ENCODE results near the gene PKDREJ. TPM values are rescaled to one million over a fixed set of nuclear protein-coding genes. Genes with fewer than 3 reads are reported as not detected.

Gene PKDREJ
- total RNA-seq, 1 experiment from 2014 or later = not detected

GRCh38 chr22:46292732-46293131, 29.6 kb upstream of the PKDREJ start:
- no peak for DNase-seq (ENCODE audit: low read depth, low spot score)

GRCh38 chr22:46292173-46292572, 29.0 kb upstream of the PKDREJ start:
- in situ Hi-C loops (cut with HindIII; ENCODE audit: low pct_unique_long_range_greater_than_20kb, low sequenced_read_pairs) = no loop called here
- DNase-seq (ENCODE audit: low read depth, low spot score) = no peak

More at GRCh38 chr22:46292732-46293131, 29.6 kb upstream of the PKDREJ start:
- in situ Hi-C loops (cut with HindIII; ENCODE audit: low pct_unique_long_range_greater_than_20kb, low sequenced_read_pairs) = no loop called here

- DNase-seq (ENCODE audit: low read depth, low spot score) = no peak
- in situ Hi-C loops (cut with HindIII; ENCODE audit: low pct_unique_long_range_greater_than_20kb, low sequenced_read_pairs) = no loop called here
Observed at GRCh38 chr22:46290843-46291785, 28.0 kb upstream of the PKDREJ start.

GRCh38 chr22:46290121-46290842, 27.1 kb upstream of the PKDREJ start:
- DNase-seq (ENCODE audit: low read depth, low spot score) = no peak
- in situ Hi-C loops (cut with HindIII; ENCODE audit: low pct_unique_long_range_greater_than_20kb, low sequenced_read_pairs) = no loop called here

- no peak for DNase-seq (ENCODE audit: low read depth, low spot score)
- in situ Hi-C loops (cut with HindIII; ENCODE audit: low pct_unique_long_range_greater_than_20kb, low sequenced_read_pairs) = no loop called here
Observed at GRCh38 chr22:46289244-46289891, 26.2 kb upstream of the PKDREJ start.

- in situ Hi-C loops (cut with HindIII; ENCODE audit: low pct_unique_long_range_greater_than_20kb, low sequenced_read_pairs) = no loop called here
- no peak for DNase-seq (ENCODE audit: low read depth, low spot score)
Observed at GRCh38 chr22:46288846-46289243, 25.7 kb upstream of the PKDREJ start.

- no peak for DNase-seq (ENCODE audit: low read depth, low spot score)
- in situ Hi-C loops (cut with HindIII; ENCODE audit: low pct_unique_long_range_greater_than_20kb, low sequenced_read_pairs) = no loop called here
Observed at GRCh38 chr22:46287873-46288751, 25.0 kb upstream of the PKDREJ start.

- in situ Hi-C loops (cut with HindIII; ENCODE audit: low pct_unique_long_range_greater_than_20kb, low sequenced_read_pairs) = no loop called here
- DNase-seq (ENCODE audit: low read depth, low spot score) = no peak
Observed at GRCh38 chr22:46286941-46287872, 24.1 kb upstream of the PKDREJ start.

- in situ Hi-C loops (cut with HindIII; ENCODE audit: low pct_unique_long_range_greater_than_20kb, low sequenced_read_pairs) = no loop called here
Observed at GRCh38 chr22:46286006-46286405, 22.9 kb upstream of the PKDREJ start.

GRCh38 chr22:46281866-46282678, 18.9 kb upstream of the PKDREJ start:
- in situ Hi-C loops (cut with HindIII; ENCODE audit: low pct_unique_long_range_greater_than_20kb, low sequenced_read_pairs) = no loop called here
- DNase-seq (ENCODE audit: low read depth, low spot score) = no peak

More at GRCh38 chr22:46286006-46286405, 22.9 kb upstream of the PKDREJ start:
- DNase-seq (ENCODE audit: low read depth, low spot score) = no peak

GRCh38 chr22:46280999-46281623, 18.0 kb upstream of the PKDREJ start:
- no peak for DNase-seq (ENCODE audit: low read depth, low spot score)
- in situ Hi-C loops (cut with HindIII; ENCODE audit: low pct_unique_long_range_greater_than_20kb, low sequenced_read_pairs) = no loop called here

GRCh38 chr22:46280063-46280817, 17.1 kb upstream of the PKDREJ start:
- in situ Hi-C loops (cut with HindIII; ENCODE audit: low pct_unique_long_range_greater_than_20kb, low sequenced_read_pairs) = no loop called here
- DNase-seq (ENCODE audit: low read depth, low spot score) = no peak

GRCh38 chr22:46278656-46279645, 15.8 kb upstream of the PKDREJ start:
- in situ Hi-C loops (cut with HindIII; ENCODE audit: low pct_unique_long_range_greater_than_20kb, low sequenced_read_pairs) = no loop called here
- no peak for DNase-seq (ENCODE audit: low read depth, low spot score)

Measured in SK-MEL-5 (cell line).